Measurements from ENCODE around the gene LMX1A.

The LMX1A gene

DNA sequence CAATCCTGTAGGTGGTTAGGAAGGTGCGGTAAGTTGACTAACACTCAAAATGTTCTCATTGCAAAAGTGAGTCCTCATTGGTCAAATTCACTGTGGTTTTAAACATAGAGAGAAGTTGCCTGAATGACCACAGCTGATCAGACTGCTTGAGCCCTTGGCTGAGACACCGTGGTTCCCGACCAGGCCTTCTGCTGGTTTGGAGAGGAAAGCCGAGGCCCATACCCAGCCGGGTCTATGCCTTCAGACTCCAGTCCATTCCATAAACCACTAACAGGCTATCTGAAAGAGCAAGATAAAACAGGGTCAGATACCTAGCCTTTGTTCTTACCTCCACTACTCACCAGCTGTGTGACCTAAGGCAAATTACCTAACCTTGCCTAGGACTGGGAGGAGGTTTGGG lies 133.9 kb downstream of the LMX1A start:
- no peak for DNase-seq (ENCODE audit: low read depth in 2 of 2)

GRCh38 chr1:165218731-165219130 lies 137.8 kb downstream of the LMX1A start:
- no peak for DNase-seq (ENCODE audit: low read depth in 2 of 2)

DNA sequence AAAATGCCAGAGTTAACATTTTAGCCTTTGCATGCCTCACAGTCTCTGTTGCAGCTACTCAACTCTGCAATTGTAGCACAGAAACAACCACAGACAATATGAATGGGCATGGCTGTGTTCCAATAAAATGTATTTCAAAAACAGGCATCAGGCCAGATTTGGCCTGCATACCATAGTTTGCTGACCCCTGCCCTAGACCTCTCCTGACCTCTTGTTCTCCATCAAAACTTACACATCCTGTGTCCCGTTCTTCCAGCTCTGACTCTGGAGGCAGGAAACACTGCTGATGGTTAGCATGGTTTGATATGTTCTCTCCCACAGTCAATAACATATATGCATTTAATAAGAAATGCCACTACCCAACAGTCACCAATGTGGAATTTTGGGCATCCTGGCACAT lies 138.6 kb downstream of the LMX1A start:
- DNase-seq (ENCODE audit: low read depth in 2 of 2): no peak

DNA sequence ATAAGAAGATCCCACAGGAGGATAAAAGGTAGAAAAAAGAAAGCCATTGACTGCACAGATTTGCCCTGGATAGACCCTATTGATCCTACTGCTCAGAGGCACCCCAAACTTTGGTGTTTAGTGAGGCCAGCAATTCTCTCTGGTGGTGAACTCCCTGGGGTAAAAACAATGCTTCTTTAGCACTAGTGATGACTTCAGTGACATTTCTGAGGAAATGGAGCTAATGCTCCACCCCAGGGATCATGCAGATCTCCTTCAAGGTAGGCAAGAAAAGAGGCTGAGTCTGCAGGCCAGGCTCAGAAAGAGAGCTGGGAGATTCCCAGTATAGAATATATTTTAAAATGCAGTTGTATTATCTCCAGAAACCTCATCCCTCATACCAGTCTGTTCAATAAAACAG lies 140.3 kb downstream of the LMX1A start:
- DNase-seq (ENCODE audit: low read depth in 2 of 2): no peak

DNA sequence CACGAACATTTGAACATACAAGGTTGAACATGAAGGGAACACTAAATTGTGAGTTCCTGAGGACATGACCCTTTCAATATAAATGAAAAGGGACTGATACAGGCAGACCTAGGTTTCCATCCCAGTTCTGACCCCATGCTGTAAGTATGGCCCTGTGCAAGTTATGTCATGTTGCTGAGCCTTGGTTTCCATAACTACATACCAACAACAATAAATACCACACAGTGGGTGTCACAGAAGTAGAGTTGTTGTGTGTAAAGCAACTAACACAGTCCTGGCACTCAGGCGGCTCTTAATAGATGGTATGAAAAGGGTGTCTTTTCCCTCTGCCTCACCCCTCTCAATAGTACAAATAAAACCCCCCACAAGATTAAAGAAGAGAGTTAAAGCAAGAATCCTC lies 140.8 kb downstream of the LMX1A start:
- no peak for DNase-seq (ENCODE audit: low read depth in 2 of 2)

GRCh38 chr1:165212229-165212628 lies 144.3 kb downstream of the LMX1A start:
- DNase-seq (ENCODE audit: low read depth in 2 of 2): no peak

- DNase-seq (ENCODE audit: low read depth in 2 of 2): no peak
These were observed 148.5 kb downstream of the LMX1A start for GRCh38 chr1:165207853-165208515.

- no peak for DNase-seq (ENCODE audit: low read depth in 2 of 2)
These were observed 151.4 kb downstream of the LMX1A start for GRCh38 chr1:165205145-165205544.

DNA sequence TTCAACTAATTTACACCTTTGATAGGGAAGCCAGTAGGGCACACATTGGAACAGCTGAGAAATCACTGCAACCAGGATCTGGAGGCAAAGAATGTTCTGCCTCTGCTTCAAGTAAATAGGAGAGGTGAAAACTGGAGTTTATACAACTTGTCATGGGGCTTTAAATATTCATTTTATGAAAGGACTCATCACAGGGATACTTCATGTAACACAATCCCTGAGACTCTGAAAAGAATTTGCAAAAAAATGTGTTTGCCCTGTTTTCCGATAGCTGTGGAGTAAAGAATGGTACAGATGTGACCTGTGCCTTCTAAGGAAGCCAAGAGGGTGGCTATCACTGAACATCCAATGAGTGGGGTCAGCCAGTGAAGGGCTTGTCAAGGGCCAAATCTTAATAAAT lies 152.0 kb downstream of the LMX1A start:
- DNase-seq (ENCODE audit: low read depth in 2 of 2): no peak

GRCh38 chr1:165191087-165191486 lies 165.4 kb downstream of the LMX1A start:
- DNase-seq (ENCODE audit: low read depth in 2 of 2): no peak

- no peak for DNase-seq (ENCODE audit: low read depth in 2 of 2)
These were observed 166.6 kb downstream of the LMX1A start for GRCh38 chr1:165189913-165190312.

DNA sequence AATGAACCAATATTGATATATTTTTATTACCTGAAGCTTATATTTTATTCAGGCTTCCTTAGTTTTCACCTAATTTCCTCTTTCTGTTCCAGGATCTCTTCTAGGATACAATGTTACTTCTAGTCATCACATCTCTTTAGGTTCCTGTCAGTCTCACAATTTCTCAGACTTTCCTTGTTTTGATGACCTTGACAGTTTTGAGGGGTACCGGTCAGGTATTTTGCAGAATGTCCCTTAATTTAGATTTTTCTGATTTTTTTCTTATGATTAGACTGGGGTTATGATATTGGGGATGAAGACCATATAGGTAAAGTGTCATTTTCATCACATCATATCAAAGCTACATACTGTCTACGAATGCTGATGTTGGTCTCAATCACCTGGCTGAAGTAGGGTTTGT lies 167.5 kb downstream of the LMX1A start:
- no peak for DNase-seq (ENCODE audit: low read depth in 2 of 2)

DNA sequence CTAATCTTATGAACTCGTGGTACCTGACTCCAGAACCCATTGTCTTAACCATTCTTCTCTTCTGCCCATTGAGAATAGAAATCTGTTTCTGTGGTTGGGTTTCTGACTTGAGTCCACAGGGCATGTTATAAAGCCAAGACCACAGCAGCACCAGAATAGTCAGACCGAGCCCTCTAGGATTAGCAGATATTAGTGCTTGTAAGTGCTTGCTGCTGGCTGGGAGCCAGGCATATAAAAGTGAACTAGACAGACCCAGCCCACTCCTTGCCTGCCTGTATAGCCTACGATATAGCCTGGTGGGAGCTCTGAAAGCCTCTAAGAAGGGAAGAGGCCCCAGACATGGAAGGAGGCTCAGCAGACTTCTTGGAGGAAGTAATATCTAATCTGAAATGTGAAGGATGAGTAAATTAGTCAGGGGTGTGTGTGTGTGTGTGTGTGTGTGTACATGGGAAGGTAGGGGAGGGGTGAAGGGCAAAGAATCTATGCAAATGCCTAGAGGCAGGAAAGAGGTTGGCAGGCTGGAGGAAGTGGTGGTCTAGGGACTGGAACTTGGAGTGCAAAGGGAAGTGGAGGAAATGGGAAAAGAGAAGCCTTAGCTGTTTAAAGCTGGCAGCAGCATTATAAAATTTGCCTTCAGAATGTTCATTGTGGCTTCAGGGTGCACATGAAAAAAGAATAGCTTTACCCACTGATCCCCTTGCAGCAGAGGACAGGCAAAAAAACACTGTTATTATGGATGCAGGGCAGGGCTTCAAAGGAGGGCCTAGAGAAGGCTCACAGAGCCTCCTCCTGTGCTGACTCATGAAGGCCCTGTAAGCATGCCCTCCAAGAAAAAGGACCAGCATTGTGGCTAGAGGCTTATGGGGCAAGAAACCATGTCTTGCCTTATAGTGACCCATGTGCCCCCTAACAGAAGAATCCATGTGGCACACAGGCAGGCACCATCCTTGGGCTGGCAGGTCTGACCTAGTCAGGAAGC lies 169.2 kb downstream of the LMX1A start:
- no peak for DNase-seq (ENCODE audit: low read depth in 2 of 2)

GRCh38 chr1:165185161-165185889 lies 171.2 kb downstream of the LMX1A start:
- no peak for DNase-seq (ENCODE audit: low read depth in 2 of 2)

DNA sequence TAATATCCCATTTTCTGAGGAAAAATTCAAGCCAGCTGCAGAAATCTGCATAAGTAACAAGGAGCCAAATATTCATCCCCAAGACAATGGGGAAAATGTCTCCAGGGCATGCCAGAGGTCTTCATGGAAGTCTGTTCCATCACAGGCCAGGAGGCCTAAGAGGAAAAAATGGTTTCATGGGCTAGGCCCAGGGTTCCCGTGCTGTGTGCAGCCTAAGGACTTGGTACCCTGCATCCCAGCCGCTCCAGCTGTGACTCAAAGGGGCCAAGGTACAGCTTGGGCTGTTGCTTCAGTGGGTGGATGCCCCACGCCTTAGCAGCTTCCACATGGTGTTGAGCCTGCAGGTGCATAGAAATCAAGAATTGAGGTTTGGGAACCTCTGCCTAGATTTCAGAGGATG lies 173.5 kb downstream of the LMX1A start:
- no peak for DNase-seq (ENCODE audit: low read depth in 2 of 2)

- no peak for DNase-seq (ENCODE audit: low read depth in 2 of 2)
These were observed 177.2 kb downstream of the LMX1A start for GRCh38 chr1:165179306-165179705.

DNA sequence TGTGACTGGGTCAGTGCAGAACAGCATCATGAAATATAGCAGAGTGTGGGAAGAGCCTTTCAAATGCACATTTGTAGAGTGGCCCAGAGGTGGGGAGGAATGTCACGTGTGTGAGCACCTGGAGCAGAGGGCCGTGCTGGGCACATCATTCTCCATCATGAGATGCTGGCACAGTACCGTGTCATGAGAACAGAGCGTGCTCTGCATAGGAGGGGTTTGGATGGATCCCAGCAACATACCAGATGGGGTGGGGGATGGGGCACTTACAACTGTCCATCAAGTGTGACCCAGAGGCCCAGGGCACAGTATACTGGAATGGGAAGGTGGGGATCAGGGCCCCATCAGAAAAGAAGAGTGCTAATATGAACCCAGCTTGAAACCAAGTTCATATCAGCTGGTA lies 182.0 kb downstream of the LMX1A start:
- DNase-seq (ENCODE audit: low read depth in 2 of 2): no peak

DNA sequence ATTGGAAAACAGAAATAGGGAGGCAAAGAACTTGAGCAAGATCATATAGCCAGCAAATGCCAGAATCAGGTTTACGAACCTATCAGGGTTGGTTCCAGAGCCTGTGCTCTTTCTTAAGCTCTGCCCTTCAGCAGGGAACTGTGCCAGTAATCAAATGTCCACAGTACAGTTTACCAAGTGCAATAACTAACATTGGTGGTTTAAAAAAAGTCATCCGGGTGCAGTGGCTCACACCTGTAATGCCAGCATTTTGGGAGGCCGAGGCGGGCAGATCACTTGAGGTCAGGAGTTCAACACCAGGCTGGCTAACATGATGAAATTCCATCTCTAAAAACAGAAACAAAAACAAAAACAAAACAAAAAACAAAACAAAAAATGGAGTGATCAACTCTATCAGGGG lies 182.7 kb downstream of the LMX1A start:
- no peak for DNase-seq (ENCODE audit: low read depth in 2 of 2)

- DNase-seq (ENCODE audit: low read depth in 2 of 2): no peak
These were observed 183.1 kb downstream of the LMX1A start for GRCh38 chr1:165173409-165173808.

DNA sequence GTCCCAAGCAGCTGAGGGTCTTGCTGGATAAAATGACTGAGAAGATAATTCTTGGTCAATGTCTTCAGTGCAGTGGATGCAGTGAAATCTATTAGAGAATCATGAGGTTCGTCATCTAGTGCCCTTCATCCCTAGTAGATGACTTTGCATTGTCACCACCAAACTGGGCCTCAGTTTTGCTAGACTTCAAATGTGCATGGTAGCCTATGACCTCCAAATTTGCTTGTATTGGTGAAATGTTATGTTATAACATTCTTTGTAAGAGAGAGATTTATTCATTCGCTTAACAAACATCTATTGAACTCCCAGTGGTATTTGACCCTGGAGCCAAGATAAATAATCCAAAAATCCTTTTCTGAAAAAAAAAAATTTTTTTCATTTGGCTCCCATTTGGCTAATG lies 183.8 kb downstream of the LMX1A start:
- DNase-seq (ENCODE audit: low read depth in 2 of 2): no peak

- no peak for DNase-seq (ENCODE audit: low read depth in 2 of 2)
These were observed 186.8 kb downstream of the LMX1A start for GRCh38 chr1:165169729-165170128.

GRCh38 chr1:165169028-165169427 lies 187.5 kb downstream of the LMX1A start:
- no peak for DNase-seq (ENCODE audit: low read depth in 2 of 2)

GRCh38 chr1:165168467-165168866 lies 188.0 kb downstream of the LMX1A start:
- DNase-seq (ENCODE audit: low read depth in 2 of 2): no peak
